Naive thymus-derived CD4-positive, alpha-beta T cell (primary cell): ENCODE measurements around the gene TFEB. TPM values are rescaled to one million over a fixed set of nuclear protein-coding genes. Genes with fewer than 3 reads are reported as not detected.

Experiments used
- ATAC-seq: fragments of 150-1000 bp; cut with Tn5 transposase; 2 replicates; pipeline ENCODE4 v1.10.0; 2021; ENCODE audit warnings: mild to moderate bottlenecking, moderate library complexity
- CTCF ChIA-PET: fragments of 350-600 bp; sonication (Branson Sonifier 250); formaldehyde crosslinking; loops from one replicate; lab custom pipeline; 2021; ENCODE audit warnings: antibody characterized with exemption; lab: Charles Lee
- POLR2A ChIA-PET: fragments of 350-600 bp; sonication (Branson Sonifier 250); formaldehyde crosslinking; loops from one replicate; lab custom pipeline; 2021; ENCODE audit warnings: antibody characterized with exemption, inconsistent platforms; lab: Charles Lee
- DNase-seq, 9 donors: peaks; one replicate each; pipeline versions ENCODE4 v3.0.0 to v3.0.0-alpha.2; 2020 to 2022; ENCODE audit warnings: mixed read lengths in 1 of 9
- H3K27ac ChIP-seq: one replicate; pipeline ENCODE4 v1.7.0; 2013; ENCODE audit warnings: mild to moderate bottlenecking, low read depth, low read length, moderate library complexity
- H3K27me3 ChIP-seq, 2 donors: one replicate each; pipeline ENCODE4 v1.7.0; 2013; ENCODE audit warnings: low read length in 2 of 2, mild to moderate bottlenecking in 2 of 2, moderate library complexity in 2 of 2; ENCODE audit not compliant: control insufficient read depth in 2 of 2, insufficient read depth in 2 of 2
- H3K36me3 ChIP-seq, 3 experiments: 1 replicate in 2 of 3; 2 replicates in 1 of 3; pipeline ENCODE4 v1.7.0; 2013; ENCODE audit warnings: low read length in 3 of 3, mild to moderate bottlenecking in 3 of 3, moderate library complexity in 1 of 3; ENCODE audit not compliant: insufficient read depth in 3 of 3, control insufficient read depth in 2 of 3
- H3K4me1 ChIP-seq, 2 donors: one replicate each; pipeline ENCODE4 v1.7.0; 2013; ENCODE audit warnings: low read length in 2 of 2, mild to moderate bottlenecking in 2 of 2, moderate library complexity in 1 of 2; ENCODE audit not compliant: control insufficient read depth in 2 of 2, insufficient read depth in 2 of 2
- H3K4me3 ChIP-seq: 2 replicates; pipeline ENCODE4 v1.7.0; 2013; ENCODE audit warnings: mild to moderate bottlenecking, low read length
- H3K9me3 ChIP-seq, 3 experiments: 1 replicate in 2 of 3; 2 replicates in 1 of 3; pipeline ENCODE4 v1.7.0; 2013; ENCODE audit warnings: low read length in 3 of 3; ENCODE audit not compliant: control insufficient read depth in 2 of 3
- H3K27ac Mint-ChIP-seq, 9 donors: one replicate each; pipeline ENCODE4 v1.8.0; 2020 to 2022; ENCODE audit warnings: mixed read lengths in 9 of 9, mild to moderate bottlenecking in 8 of 9, moderate library complexity in 5 of 9, inconsistent platforms in 2 of 9
- H3K27me3 Mint-ChIP-seq, 5 donors: one replicate each; pipeline ENCODE4 v1.8.0; 2021 to 2022; ENCODE audit warnings: mixed read lengths in 5 of 5, mild to moderate bottlenecking in 1 of 5
- H3K36me3 Mint-ChIP-seq, 5 donors: one replicate each; pipeline ENCODE4 v1.8.0; 2020 to 2022; ENCODE audit warnings: mixed read lengths in 5 of 5, mild to moderate bottlenecking in 3 of 5, inconsistent platforms in 1 of 5
- H3K4me1 Mint-ChIP-seq, 7 donors: one replicate each; pipeline ENCODE4 v1.8.0; 2020 to 2022; ENCODE audit warnings: mixed read lengths in 7 of 7, mild to moderate bottlenecking in 3 of 7, inconsistent platforms in 1 of 7
- H3K4me3 Mint-ChIP-seq, 10 donors: one replicate each; pipeline ENCODE4 v1.8.0; 2020 to 2022; ENCODE audit warnings: mild to moderate bottlenecking in 10 of 10, mixed read lengths in 10 of 10, moderate library complexity in 6 of 10, inconsistent platforms in 2 of 10
- H3K9me3 Mint-ChIP-seq, 11 donors: one replicate each; pipeline ENCODE4 v1.8.0; 2020 to 2022; ENCODE audit warnings: mixed read lengths in 11 of 11, mild to moderate bottlenecking in 4 of 11, inconsistent platforms in 1 of 11, moderate library complexity in 1 of 11
- intact Hi-C, 2 donors: fragments of 100-400 bp; cut with micrococcal nuclease; formaldehyde crosslinking; loops; one replicate each; pipeline ENCODE4 v1.15.1; 2023
- polyA plus RNA-seq, 2 donors: library from polyadenylated mRNA; unstranded; fragments of 300-500 nt; fragmentation: Illumina TruSeq; gene quantifications; one replicate each; pipeline ENCODE4 v1.2.3, GENCODE V29; 2021
- total RNA-seq, 6 experiments: library from RNA in 5 of 6; stranded (reverse) in 5 of 6; gene quantifications; 1 replicate in 5 of 6; 2 replicates in 1 of 6; pipeline ENCODE4 v1.2.3 and lab custom pipeline; 2021 to 2026

The TFEB gene
- total and polyA plus RNA-seq, 7 experiments from 2014 or later: 2.4 to 39.9 (median 8.0) TPM

DNA sequence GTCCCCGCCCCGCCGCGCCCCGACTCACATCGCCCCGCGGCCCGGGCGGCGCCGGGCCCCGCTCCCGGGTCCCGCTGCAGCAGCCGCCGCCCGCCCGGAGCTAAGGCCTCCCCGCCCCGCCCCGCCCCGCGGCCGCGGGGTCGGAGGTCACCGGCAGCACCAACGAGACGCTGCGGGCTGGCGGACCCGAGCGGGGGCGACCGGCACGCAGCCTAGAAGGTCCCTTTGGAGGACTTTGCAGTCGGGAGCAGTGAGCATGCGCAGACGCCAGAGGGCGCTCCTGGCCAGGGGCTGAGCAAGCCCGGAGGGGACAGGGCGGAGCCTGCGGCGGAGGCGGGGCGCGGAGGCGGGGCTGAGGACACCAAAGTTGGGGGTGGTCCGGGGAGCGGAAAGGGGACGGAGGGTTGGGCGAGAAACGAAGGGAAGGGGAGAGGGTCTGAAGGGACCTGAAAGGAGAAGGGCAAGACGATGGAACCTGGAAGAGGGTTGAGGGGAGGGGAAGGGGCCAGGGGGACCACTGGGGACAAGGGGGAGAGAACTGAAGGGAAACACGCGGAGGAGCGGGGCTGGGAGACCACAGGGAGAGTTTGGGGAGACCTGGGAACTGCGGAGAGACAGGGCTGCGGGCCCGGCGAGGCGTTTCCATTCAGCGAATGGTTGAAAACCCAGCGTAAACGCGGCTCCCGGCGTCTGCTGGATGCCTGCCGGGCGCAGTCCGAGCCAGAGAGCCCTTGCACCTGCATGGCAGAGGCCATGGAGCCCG is 44.6 kb upstream of the TFEB start, which contains the start of gene FRS3:
FRS3 (minus strand) TSS at position 113 of the 763 bp plus-strand sequence. CDS start 2,913 bp downstream, outside the sequence.
- peaks cover 7 to 9% of the 10 kb centered on the region in 2 donors for H3K4me1 ChIP-seq
- Mint-ChIP-seq H3K36me3 (peaks cover 0 to 8% (median 2%) of the 10 kb centered on the region in 5 donors), H3K9me3 (peaks cover 0 to 2% (median 0%) of the 10 kb centered on the region in 11 donors), H3K4me3 (peak within 1 kb of the TSS; percentile 87 to 95 (median 90)), H3K27ac (peak within 1 kb of the TSS; percentile 47 to 86 (median 72)), H3K27me3 (peaks cover 0 to 24% (median 0%) of the 10 kb centered on the region in 5 donors), H3K4me1 (peaks cover 10 to 26% (median 22%) of the 10 kb centered on the region in 7 donors)
- H3K9me3 ChIP-seq: no peaks in the 10 kb centered on the region
- ATAC-seq (peak; percentile 99), DNase-seq (peak; percentile 96 to 100 (median 97))
- intact Hi-C loops: loop anchor here (1.0 to 10.0 kb wide), 14 partner anchors 7 to 1115 kb away; partner anchors contain the start of genes MRPS10 (in 2 of the 2), TFEB (in 2 of the 2), TOMM6 (in 2 of the 2) and CCND3 (in 1 of the 2)
- POLR2A ChIA-PET: no interaction called here
- CTCF ChIA-PET: no interaction called here
- H3K27ac ChIP-seq: peak within 1 kb of the TSS; percentile 65
- peaks cover 0 to 18% (median 0%) of the 10 kb centered on the region in 3 experiments for H3K36me3 ChIP-seq
- H3K4me3 ChIP-seq: peak within 1 kb of the TSS; percentile 59
- no peaks in the 10 kb centered on the region for H3K27me3 ChIP-seq

DNA sequence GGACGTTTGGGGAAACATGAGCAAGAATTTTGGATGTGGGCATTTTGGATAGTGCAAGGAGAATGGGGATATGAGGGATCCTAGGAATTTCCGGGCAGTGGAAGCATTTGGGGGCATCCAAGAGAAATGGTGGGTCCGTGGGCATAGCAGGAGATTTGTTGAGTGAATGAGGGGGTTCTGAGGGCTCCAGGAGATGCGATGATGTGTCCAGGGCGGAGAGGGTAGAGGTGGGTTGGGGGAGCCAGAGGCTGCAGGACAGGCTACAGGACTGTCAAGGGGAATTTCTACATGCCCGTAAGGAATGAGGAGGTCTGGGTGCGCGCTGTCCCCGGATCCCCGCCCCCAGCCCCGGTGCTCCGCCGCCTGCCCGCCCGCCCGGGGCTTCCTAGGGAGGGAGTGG is 43.9 kb upstream of the TFEB start:
- peak overlapping the region; percentile 26 to 86 (median 71) for H3K27ac Mint-ChIP-seq
- POLR2A ChIA-PET: no interaction called here
- H3K4me3 Mint-ChIP-seq: peak overlapping the region; percentile 83 to 94 (median 90)
- H3K9me3 Mint-ChIP-seq: peaks cover 0 to 2% (median 0%) of the 10 kb centered on the region in 11 donors
- peaks cover 7 to 9% of the 10 kb centered on the region in 2 donors for H3K4me1 ChIP-seq
- ATAC-seq (no peak), DNase-seq (no peak)
- peaks cover 0 to 23% (median 0%) of the 10 kb centered on the region in 5 donors for H3K27me3 Mint-ChIP-seq
- H3K27me3 ChIP-seq: no peaks in the 10 kb centered on the region
- no peaks in the 10 kb centered on the region for H3K9me3 ChIP-seq
- peaks cover 0 to 25% (median 0%) of the 10 kb centered on the region in 3 experiments for H3K36me3 ChIP-seq
- peaks cover 10 to 26% (median 22%) of the 10 kb centered on the region in 7 donors for H3K4me1 Mint-ChIP-seq
- intact Hi-C loops: loop anchor here (1.0 kb wide), 1 partner anchor 8 kb away; the partner anchor contains the start of gene TOMM6 (in 2 of the 2)
- peak overlapping the region; percentile 24 for H3K4me3 ChIP-seq
- CTCF ChIA-PET: no interaction called here
- H3K27ac ChIP-seq: peak overlapping the region; percentile 65
- peaks cover 0 to 15% (median 7%) of the 10 kb centered on the region in 5 donors for H3K36me3 Mint-ChIP-seq

DNA sequence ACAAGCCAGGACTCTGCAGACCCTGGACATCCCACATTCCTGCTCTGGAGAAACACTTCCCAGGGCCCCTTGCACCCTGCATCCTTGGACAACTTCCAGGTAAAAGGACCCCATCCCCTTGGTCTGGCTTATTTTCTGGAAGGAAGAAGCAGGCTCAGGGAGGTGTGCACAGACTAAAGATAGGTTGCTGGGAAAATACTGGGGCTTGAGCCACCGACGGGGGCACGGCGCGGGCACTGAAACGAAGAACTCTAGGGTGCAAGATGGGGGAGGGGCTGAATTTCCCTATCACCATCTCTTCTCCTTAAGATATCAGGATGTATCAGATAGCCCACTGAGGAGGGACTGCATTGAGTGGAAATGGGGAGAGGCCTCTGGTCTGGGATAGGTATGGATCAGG is 43.5 kb upstream of the TFEB start:
- POLR2A ChIA-PET: interaction anchor here (0.7 to 1.4 kb wide), 3 partner anchors 9 to 664 kb away, joined by 3 to 7 read pairs (median 6); partner anchors contain the start of gene TOMM6

DNA sequence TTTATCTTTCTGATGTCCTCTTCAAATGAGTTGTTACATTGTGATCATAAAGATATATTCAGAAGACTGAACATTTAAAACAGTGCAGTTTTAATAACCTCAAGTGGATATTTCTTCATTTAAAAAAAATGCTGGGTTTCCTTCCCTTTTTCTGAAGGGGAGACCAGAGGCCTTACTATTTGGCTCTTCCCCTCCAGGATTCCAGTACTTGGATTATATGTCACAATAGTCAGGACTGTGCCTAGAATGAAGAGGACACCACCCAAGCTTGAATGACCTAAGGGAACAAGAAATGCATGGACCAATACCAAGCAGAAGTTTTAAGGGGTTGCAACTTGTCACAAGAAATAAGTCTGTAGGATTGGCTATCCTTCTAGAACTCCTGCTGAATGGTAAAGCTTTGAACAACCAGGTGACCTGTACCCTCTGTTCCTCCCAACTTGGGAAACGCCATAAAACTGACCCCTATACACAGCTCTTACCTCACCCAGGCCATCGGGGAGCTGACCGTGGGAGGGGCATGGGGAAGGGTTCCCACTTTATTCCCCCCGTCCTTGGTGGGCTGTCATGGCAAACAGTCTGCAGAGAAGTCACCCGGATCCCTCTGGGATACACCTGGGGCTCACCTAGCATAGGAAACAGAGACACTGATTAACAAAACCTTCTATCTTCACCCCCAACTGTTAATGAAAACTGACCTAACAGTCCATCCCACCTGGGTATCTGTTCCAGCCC is 42.3 kb upstream of the TFEB start:
- Mint-ChIP-seq H3K4me1 (peaks cover 10 to 26% (median 20%) of the 10 kb centered on the region in 7 donors), H3K9me3 (peaks cover 0 to 2% (median 0%) of the 10 kb centered on the region in 11 donors), H3K36me3 (peaks cover 0 to 19% (median 10%) of the 10 kb centered on the region in 5 donors), H3K27ac (peak overlapping the region in 1 of 9 donors; percentile 24), H3K27me3 (peaks cover 0 to 13% (median 0%) of the 10 kb centered on the region in 5 donors), H3K4me3 (peak overlapping the region in 4 of 10 donors; percentile 5 to 63 (median 14))
- H3K4me1 ChIP-seq: peaks cover 7 to 9% of the 10 kb centered on the region in 2 donors
- no peak for ATAC-seq
- no peaks in the 10 kb centered on the region for H3K27me3 ChIP-seq
- peaks cover 0 to 33% (median 0%) of the 10 kb centered on the region in 3 experiments for H3K36me3 ChIP-seq
- no peak overlapping the region for H3K27ac ChIP-seq
- no peak overlapping the region for H3K4me3 ChIP-seq
- ChIA-PET POLR2A (interaction anchor here (0.7 to 1.4 kb wide), 3 partner anchors 10 to 135 kb away, joined by 3 to 7 read pairs (median 6); partner anchors contain the start of gene TOMM6), CTCF (interaction anchor here (1.1 kb wide), 1 partner anchor 9 kb away, joined by 4 read pairs; no protein-coding TSS in a partner anchor)
- no peak for DNase-seq
- H3K9me3 ChIP-seq: no peaks in the 10 kb centered on the region
- intact Hi-C loops: no loop called here

More for the DNA sequence above, 43.5 kb upstream of the TFEB start:
- H3K9me3 Mint-ChIP-seq: peaks cover 0 to 2% (median 0%) of the 10 kb centered on the region in 11 donors
- peaks cover 10 to 26% (median 20%) of the 10 kb centered on the region in 7 donors for H3K4me1 Mint-ChIP-seq
- H3K27me3 ChIP-seq: no peaks in the 10 kb centered on the region
- peak overlapping the region; percentile 65 for H3K27ac ChIP-seq
- H3K4me3 ChIP-seq: peak overlapping the region; percentile 24
- ATAC-seq (no peak), DNase-seq (no peak)
- H3K4me3 Mint-ChIP-seq: peak overlapping the region; percentile 83 to 94 (median 90)
- peaks cover 0 to 28% (median 0%) of the 10 kb centered on the region in 3 experiments for H3K36me3 ChIP-seq
- CTCF ChIA-PET: no interaction called here
- peaks cover 0 to 21% (median 0%) of the 10 kb centered on the region in 5 donors for H3K27me3 Mint-ChIP-seq
- H3K4me1 ChIP-seq: peaks cover 7 to 9% of the 10 kb centered on the region in 2 donors
- H3K27ac Mint-ChIP-seq: peak overlapping the region; percentile 26 to 86 (median 71)
- no peaks in the 10 kb centered on the region for H3K9me3 ChIP-seq
- intact Hi-C loops: loop anchor here (1.0 kb wide), 1 partner anchor 8 kb away; the partner anchor contains the start of gene TOMM6 (in 2 of the 2)
- H3K36me3 Mint-ChIP-seq: peaks cover 0 to 18% (median 10%) of the 10 kb centered on the region in 5 donors

DNA sequence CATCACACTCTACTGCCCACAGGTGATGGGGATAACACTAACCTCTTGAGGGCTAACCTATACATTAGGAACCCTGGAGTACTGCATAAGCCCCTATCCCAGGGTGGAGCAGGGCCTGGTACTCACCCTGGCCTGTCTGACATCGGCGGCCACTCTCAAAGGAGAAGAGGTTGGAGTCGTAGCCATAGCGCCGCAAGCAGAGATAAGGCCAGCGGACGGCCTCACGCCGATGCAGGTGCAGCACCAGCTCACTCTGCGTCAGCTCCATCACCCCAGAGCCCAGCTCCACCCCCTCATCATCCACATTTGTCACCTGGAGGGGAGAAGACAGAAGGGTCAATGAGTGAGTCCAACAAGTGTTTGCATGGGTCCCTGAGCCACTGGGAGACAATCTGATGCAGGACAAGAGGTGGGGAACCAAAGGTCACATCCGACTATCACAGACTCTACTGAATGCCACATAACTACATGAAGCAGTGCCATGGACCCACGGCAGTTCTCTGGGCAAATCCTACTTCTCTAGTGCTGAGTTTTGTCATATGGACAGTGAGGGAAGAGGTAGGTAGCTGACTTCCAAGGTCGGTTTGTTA is 40.0 kb upstream of the TFEB start:
- H3K4me3 Mint-ChIP-seq: no peak overlapping the region
- POLR2A ChIA-PET: interaction anchor here (1.0 kb wide), 1 partner anchor 12 kb away, joined by 3 read pairs; the partner anchor contains the start of gene TOMM6
- no peak overlapping the region for H3K27ac ChIP-seq
- no peaks in the 10 kb centered on the region for H3K9me3 ChIP-seq
- no peaks in the 10 kb centered on the region for H3K27me3 ChIP-seq
- H3K36me3 Mint-ChIP-seq: peaks cover 5 to 36% (median 17%) of the 10 kb centered on the region in 5 donors
- H3K27me3 Mint-ChIP-seq: no peaks in the 10 kb centered on the region
- intact Hi-C loops: no loop called here
- no peak overlapping the region for H3K27ac Mint-ChIP-seq
- peaks cover 5 to 7% of the 10 kb centered on the region in 2 donors for H3K4me1 ChIP-seq
- ATAC-seq (no peak), DNase-seq (no peak)
- peaks cover 0 to 57% (median 0%) of the 10 kb centered on the region in 3 experiments for H3K36me3 ChIP-seq
- H3K9me3 Mint-ChIP-seq: peaks cover 0 to 2% (median 0%) of the 10 kb centered on the region in 11 donors
- CTCF ChIA-PET: interaction anchor here (1.0 to 1.5 kb wide), 2 partner anchors 173 to 253 kb away, joined by 3 to 6 read pairs; no protein-coding TSS in a partner anchor
- H3K4me1 Mint-ChIP-seq: peaks cover 6 to 18% (median 11%) of the 10 kb centered on the region in 7 donors
- no peak overlapping the region for H3K4me3 ChIP-seq
